Endothelial cell of hepatic sinusoid (primary cell): ENCODE data around the gene SPNS2.

ENCODE experiments used
- in situ Hi-C: cut with HindIII; loops from 2 replicates; pipeline ENCODE4 v1.10.0; 2017; ENCODE audit warnings: low sequenced_read_pairs

The SPNS2 gene

DNA sequence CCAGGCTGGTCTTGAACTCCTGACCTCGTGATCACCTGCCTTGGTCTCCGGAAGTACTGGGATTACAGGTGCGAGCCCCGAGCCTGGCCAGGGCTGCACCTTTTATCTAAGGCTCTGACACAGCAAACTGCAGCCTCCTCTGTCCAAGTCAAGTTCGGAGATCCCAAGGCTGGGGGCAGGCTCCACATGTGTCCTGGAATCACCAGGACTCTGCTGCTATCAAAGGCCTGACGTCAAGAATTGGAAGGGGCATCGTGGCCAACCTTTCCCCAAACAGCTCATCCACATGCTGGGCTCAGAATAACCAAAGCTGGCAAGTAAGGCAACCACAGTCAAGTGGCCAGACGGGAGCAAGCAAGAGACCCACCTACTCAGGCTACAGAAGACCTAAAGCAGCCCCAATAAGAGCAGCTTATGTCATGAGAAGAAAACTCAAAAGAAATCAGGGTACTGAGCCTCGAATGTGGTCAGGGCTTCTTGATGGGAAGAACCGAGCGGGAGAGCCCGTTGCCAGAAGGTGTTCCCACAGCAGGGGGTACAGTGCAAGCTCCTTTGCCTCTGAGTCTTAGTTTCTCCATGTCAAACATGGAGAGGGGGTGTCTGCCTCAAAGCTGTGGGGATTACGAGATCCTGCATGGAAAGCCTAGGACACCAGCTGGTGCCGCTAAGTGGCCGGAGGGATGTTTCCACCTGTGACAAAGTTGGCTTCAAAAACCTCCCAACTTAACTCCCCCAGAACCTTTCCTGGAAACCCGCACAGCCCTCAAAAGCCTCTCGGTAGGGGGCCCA lies 48.6 kb downstream of the SPNS2 start:
- in situ Hi-C loops, result no loop called here

DNA sequence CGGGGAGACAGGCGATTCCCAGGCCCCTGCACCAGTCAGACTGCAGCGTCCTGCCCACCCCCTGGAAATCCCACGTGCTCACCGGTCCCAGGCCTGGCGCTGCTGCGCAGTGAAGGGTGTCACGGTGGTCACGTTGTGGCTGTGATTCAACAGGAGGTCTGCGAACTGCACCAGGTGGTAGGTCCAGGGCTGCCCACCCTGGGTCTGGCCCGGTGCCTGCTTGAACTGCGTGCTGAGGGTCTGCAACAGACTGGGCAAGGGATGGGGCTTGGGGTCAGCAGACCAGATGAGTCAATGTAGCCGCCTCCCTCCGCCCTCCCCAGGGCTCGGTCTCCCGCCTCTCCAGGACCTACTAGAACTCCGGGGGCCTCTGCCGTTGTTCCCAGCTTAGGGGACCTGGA lies 49.4 kb downstream of the SPNS2 start:
- in situ Hi-C loops, result no loop called here

DNA sequence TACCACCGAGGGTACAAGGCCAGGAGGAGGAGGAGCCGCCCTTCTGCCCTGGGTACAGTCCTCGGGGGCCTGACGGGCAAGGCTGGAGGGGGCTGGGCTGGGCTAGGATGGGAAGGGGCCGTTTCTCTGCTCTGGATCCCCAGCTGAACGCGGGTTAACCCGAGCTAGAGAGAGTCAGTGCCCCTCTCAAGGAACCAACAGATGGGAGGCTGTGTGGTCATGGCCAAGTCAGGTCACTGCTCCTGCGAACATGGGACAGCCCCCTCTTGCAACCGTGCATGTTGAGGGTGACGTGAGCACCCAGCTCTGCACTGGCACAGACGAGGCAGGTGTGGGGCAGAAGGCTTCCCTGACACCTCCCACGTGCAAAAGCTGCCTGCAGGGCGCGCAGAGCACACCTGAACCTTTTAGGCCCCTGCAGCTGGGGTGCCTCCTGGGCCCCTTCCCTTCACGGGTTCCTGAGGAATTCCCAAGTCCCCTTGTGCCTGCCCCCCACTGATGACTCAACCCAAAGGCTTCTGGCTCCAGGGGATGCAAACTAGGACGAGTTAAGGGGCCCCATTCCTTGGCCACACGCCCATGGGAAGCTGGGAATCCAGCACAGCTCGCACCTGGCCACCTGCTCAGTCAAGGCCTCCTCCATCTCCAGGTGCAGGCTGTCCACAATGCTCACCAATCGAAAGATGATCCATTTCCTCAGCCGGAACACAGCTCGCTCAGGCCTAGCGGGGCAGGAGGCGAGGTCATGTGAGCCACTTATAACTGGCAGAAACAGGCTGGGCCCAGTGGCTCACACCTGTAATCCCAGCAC lies 50.2 kb downstream of the SPNS2 start:
- in situ Hi-C loops, result no loop called here

DNA sequence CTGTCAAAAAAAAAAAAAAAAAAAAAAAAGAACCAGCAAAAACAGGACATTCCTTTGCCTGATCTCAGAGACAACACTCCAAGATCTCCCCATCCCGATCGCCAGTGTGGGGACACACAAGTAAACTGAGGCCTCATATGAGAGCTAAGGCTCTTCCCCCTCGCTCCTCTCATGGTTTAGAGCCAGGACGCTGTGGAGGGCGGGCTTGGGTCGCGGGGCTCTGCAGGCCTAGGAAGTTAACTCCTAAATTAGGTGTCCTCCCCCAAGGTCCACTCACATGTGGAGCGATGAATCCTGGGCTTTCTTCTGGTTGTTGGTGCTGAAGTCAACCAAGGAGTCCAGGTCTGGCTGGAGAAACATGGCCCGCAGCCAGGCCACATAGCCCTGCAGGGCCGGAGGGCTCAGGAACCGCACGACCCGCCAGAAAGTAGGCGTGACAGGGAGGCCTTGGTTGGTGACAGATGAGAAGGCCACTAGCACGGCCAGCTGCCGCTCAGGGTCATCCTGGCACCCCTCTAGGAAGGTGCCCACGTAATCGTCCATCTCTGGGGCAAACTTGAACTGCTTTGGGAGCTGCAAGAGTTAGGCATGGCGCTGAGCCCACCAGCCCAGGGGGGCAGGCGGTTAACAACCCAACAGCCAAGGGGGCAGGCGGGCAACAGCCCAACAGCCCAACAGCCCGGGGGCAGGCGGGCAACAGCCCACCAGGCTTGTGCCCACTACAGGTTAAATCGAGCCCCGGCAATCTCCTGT lies 51.3 kb downstream of the SPNS2 start:
- in situ Hi-C loops, result no loop called here

DNA sequence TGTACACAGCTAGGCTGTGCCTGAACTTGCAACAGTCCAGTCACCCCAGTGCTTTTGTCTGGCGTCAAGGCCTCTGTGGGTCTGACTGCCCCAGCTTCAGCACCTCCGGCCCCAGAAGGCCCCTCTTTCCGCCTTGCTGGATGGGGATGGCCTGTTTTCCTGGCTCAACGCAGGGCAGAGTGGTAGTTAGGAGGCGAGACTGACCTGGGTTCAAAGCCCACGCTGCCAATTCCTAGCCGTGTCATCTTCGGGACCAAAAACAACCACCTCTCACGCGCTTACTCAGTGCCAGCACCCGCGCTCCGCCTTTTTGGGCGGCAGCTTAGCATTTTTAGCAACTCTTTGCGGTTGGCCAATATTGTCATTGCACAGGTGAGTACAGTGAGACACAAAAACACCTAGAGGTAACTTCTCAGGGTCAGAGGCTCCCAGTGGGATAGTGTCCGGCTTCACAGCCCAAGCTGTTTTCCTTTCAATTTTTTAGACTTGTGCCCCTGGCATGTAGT lies 51.9 kb downstream of the SPNS2 start:
- in situ Hi-C loops, result no loop called here

DNA sequence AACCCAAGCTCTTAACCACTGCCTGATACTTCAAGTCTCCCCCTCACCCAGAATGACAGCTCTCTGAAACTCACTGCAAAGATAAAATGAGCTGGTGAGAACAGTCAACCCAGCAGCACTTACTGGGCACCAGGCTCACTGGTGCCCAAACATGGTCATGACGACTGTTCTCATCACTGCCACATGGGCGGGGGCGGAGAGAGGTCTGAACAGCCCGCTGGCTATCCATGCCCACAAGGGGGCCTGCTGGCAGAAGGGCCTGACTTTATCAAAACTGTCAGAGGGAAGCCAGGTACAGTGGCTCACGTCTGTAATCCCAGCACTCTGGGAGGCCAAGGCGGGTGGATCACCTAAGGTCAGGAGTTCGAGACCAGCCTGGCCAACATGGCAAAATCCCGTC lies 52.5 kb downstream of the SPNS2 start:
- in situ Hi-C loops, result no loop called here

DNA sequence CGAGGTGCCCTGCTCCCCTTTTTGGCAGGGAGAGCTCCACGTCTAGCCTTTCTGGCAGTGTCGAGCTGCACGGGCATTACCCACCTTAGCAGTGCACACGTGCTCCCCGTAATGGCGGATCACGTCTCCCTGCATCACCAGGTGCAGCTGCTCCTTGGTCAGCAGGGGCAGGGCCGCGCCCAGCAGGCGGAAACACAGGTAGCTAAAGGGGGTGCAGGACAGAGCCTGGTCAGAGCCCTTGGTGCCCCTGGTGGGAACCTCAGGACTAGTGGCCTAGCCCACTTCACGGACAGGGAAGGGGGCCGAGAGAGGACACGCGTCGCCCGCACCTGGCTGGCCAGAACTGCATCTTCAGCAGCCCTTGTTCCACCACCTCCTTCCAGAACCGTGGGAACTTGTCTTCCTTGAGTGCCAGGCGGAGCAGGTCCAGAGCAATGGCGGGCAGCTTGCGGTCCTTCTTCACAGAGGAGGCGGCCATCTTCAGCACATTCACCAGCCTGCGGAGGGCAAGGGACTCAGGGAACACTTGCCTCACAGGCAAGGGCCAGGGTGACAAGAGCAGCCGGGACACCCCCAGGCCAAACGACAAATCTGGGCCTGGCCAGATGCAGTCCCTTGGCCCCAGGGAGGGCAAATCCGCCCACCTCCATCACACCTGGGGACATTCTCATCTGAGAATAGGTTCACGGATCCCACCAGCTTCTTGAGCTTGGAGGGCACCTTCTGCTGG lies 53.3 kb downstream of the SPNS2 start:
- in situ Hi-C loops, result no loop called here

DNA sequence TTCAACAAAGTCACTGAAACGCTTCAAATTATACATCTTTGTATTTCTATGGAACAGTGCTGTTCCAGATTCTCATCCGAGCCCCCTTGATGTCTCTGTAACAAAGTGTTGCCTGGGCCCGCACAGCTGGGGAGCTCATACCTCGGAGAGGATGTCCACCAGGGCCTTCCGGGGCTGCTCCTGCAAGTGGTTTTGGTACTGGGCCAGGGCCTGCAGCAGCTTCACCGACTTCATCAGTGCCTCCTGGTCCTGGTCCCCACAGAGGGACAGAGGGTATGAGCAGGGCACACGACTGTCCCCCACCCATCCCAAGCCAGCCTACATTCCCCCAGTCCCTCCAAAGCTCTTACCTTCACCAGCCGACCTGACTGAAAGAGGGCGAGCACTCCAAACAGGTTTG lies 55.0 kb downstream of the SPNS2 start:
- in situ Hi-C loops, result no loop called here

DNA sequence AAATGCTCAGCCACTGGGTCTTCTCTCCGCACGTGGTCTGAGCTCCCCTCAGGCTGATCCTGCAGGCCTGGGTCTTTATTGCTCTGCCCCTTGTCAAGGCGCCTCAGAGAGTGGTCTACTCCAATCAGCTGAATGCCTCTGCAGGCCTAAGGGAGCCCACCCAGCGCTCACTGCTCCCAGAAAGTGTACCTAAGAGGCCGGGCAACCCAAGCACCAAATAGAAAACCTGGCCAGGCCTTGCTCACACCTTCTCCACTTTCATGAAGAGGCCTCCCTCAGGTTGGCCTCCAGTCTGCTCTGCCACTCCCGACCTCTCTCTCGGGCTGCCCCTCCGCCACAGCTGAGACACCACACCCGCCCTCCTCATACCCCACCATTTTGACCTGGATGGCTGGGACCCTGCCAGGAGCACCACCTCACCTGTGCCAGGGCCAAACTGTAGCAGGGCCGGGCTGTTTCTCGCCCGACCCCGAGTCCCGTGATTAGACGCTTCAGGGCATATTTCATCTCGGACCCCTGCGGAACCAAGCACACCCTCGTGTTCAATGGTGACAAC lies 55.8 kb downstream of the SPNS2 start:
- in situ Hi-C loops, result no loop called here

DNA sequence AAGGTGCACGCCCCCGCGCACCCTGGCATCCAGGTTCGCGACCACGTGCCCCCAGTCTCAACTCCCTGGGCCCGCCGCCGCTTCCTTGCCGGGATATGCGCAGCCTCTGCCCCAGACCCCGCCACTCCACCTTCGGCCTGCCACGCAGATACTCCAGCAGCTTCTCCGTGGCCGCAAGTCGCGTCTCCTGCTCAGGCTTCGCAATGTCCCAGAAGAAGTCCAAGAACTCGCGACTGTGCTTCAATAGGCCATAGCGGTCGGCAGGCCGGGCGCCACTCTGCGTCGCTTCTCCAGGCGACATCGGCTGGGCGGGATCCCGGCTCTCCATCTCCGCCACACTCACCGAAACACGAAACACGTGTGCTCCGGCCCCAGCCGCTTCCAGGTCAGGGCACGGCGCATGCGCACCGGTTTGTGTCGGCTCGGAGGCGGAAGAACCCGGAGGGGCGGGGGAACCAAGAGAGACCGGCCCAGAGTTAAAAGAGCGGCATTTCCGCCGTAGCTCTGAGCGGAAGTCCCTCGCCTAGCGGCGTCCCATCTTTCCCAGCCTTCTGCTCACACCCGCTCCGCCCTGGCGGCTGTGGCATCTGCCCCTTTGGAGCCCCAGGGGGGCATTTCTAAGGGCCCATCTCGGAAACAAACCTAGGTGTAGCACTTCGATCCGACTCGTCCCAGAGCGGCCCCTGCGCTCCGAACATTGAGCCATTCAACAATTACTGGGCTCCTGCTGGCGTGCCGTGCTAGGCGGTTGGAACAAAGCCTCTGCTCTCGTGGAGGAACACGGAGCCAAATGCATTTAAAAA lies 56.5 kb downstream of the SPNS2 start, which contains the start of gene MYBBP1A:
MYBBP1A (minus strand) TSS at position 388 of the 803 bp plus-strand sequence; CDS start at position 328, 60 bp downstream.
- in situ Hi-C loops, result loop anchor here (5.0 kb wide), 1 partner anchor 103 kb away; no protein-coding TSS in a partner anchor

DNA sequence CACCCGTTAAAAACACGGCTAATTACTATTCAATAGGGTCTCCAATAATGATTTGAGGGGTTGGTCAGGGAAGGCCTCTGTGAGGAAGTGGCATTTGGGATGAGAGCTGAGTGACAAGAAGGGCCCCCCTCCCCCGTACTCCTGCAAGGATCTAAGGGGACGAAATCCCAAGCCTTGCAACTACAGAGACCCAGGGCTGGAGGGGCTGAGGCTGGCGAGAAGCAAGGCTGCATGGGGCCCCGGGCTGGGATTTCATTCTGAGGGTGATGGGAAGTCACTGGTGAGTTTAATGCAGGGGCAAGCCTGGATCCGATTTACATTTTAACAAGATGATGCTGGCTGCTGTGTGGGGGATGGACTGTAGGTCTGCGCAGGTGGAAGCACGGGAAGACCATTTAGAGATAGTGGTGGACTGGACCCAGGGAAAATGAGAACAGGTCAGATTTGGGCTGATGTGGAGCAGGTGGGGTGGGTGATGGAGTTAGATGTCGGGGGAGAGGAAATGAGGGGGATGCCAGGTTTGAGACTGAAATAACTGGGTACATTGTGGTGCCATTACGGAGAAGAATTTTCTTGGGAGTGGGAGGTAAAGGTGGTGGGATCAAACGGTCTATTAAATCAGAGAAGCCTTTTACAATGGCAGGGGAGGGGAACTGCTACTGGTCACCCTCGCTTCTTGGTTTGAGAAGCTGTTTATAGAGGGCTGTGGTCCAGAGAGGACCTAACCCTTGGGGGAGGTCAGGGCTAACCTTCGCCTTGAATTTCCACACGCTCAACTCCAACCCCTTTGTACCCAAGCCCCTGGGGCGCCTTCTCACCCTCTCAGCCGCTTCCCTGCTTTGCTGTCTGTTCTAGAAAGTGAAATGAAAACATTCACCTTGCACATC lies 57.4 kb downstream of the SPNS2 start:
- in situ Hi-C loops, result loop anchor here (5.0 kb wide), 1 partner anchor 104 kb away; no protein-coding TSS in a partner anchor

DNA sequence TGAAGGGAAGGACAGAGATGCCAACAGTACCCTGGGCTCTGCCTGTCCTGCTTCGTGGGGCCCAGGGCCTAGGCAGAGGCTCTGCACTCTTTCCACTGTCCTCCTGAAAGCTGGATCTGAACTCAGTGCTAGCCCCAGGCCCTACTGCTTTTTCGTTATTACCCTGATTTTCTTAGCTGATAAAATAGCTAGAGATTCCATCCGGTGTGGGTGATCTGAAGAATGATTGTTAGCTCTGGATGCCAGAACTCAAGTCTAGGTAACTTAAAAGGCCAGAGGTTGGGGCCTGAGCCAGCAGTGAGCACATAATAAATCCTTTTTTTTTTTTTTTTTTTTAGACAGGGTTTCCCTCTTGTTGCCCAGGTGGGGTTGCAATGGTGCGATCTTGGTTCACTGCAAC lies 58.3 kb downstream of the SPNS2 start:
- in situ Hi-C loops, result loop anchor here (5.0 kb wide), 1 partner anchor 105 kb away; no protein-coding TSS in a partner anchor

DNA sequence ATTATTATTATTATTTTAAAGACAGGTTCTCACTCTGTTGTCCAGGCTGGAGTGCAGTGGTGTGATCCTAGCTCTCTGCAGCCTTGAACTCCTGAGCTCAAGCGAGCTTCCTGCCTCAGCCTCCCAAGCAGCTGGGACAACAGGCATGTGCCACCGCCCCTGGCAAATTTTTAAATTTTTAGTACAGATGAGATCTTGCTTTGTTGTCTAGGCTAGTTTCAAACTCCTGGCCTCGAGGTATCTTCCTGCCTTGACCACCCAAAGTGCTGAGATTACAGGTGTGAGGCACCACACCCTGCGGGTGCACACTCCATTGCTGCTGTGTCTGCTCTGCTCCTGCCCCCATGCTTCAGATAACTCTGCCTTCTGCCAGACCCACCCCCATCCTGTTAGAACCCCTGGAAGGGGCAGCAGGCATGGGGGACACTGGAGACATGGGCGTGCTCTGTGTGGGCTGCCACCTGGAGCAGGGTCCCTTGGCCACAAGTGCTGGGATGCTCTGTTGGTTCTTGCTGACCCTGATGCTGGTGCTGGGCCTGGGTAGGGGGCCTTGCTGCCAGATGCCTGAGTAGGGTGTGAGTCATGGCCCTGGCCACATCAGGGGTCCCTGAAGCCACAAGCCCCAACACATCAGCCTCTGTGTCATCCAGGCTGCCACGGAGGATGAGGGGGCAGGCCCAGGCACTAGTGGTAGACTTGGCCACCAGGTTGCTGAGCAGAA lies 59.1 kb downstream of the SPNS2 start:
- in situ Hi-C loops, result loop anchor here (5.0 kb wide), 1 partner anchor 105 kb away; no protein-coding TSS in a partner anchor

DNA sequence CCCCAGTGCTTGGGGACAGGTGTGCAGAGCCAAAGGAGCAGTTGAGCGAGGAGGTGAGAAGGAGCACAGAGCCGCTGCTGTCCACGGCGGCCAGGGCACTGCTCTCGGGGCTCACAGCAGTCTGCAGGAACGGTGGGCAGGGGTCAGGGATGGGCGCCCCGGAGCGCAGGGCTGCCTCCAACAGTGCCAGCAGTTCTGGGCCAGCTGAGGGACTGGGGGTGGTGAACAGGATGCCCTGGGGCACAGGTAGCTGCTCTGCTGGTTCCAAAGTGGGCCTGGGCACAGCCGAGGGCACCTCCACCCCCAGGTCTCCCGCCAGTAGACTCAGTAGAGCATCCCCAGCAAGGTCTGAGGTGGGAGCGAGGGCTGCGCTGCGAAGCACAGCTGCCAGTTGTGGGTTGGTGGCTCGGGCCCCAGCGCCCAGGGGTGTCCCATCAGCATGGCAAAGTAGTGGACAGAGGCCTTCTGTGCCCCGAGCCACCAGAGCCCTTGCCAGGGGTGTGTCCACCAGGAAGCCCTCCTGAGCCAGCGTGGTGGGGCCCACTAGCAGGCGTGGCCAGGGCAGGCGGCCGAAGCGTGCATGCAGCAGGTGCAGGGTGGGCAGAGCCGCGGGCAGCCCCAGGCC lies 59.8 kb downstream of the SPNS2 start:
- in situ Hi-C loops, result loop anchor here (5.0 kb wide), 1 partner anchor 106 kb away; no protein-coding TSS in a partner anchor

DNA sequence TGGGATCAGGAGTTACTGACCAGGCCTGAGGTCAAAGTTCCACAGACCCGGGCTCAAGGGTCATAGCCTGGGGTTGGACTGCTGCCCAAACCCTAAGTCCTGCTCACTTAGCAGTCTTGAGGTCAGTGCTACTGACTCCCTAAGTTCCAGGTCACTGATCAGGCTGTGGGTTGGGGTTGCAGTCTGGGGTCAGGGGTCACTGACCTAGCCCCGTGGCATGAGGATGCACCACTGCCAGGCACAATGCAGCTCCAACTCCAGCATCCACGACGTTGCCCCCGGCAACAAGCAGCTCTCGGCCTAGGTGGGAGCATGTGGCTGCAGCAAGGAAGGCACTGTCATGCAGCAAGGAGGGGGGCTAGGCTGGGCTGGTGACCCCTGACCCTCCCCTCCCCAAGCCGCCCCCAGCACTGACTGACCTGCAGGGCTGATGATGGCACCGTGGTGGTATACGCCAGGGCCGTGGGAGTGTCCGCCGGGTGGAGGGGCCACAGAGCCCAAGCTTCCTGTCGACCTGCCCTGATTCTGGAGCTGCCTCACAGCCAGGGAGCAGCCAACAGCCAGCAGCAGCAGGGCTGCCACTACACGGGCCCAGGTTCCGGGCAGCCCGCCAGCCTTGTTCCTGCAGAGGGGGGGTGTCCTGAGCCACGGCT lies 60.6 kb downstream of the SPNS2 start:
- in situ Hi-C loops, result loop anchor here (5.0 kb wide), 1 partner anchor 107 kb away; no protein-coding TSS in a partner anchor

DNA sequence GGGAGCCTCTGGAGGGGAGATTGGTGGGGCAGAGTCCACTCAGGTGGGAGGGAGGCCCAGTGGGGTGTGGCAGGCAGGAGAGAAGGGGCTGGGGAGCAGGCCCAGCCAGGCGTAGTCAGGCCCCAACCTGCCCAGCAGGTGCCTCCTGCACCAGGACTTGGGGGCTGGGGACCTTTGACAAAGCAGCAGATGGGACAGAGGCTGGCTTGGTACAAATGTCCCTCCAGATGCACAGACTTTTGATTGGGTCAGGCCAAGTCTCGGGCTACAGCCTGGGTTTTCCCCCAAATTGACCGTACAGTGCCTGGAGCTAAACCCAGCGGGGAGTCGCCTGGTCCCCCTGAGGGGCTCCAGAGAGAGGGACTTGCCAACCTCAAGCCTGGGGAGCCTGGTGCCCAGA lies 61.3 kb downstream of the SPNS2 start:
- in situ Hi-C loops, result loop anchor here (5.0 kb wide), 1 partner anchor 108 kb away; no protein-coding TSS in a partner anchor
